GM23248 (cell line): Measurements from ENCODE around the gene FRMD5. TPM values are rescaled to one million over a fixed set of nuclear protein-coding genes. Genes with fewer than 3 reads are reported as not detected.

Experiments
- DNase-seq: peaks from one replicate; pipeline ENCODE4 v3.0.0-alpha.2; 2015
- H2AFZ ChIP-seq: fragments of 200-600 bp; sonication (generic); 2 replicates; pipeline ENCODE4 v1.6.1; 2016; ENCODE audit warnings: antibody characterized with exemption
- H3F3A ChIP-seq: fragments of 200-600 bp; sonication (generic); 2 replicates; pipeline ENCODE4 v1.6.1; 2016; ENCODE audit warnings: mild to moderate bottlenecking, antibody characterized with exemption, mixed run types; ENCODE audit not compliant: insufficient read depth
- H3K27ac ChIP-seq: fragments of 200-600 bp; sonication (generic); 2 replicates; pipeline ENCODE4 v1.5.1; 2016; ENCODE audit warnings: mild to moderate bottlenecking
- H3K27me3 ChIP-seq: fragments of 200-600 bp; sonication (generic); replicated peaks from 2 replicates; pipeline ENCODE4 v1.6.1; 2016; ENCODE audit warnings: mild to moderate bottlenecking; ENCODE audit not compliant: insufficient read depth
- H3K36me3 ChIP-seq: fragments of 200-600 bp; sonication (generic); 2 replicates; pipeline ENCODE4 v1.6.1; 2016; ENCODE audit warnings: low read depth, mild to moderate bottlenecking
- H3K4me1 ChIP-seq: fragments of 200-600 bp; sonication (generic); 2 replicates; pipeline ENCODE4 v1.6.1; 2016; ENCODE audit warnings: mild to moderate bottlenecking; ENCODE audit not compliant: insufficient read depth
- H3K4me2 ChIP-seq: fragments of 200-600 bp; sonication (generic); one replicate; pipeline ENCODE4 v1.6.1; 2016; ENCODE audit warnings: mild to moderate bottlenecking; ENCODE audit not compliant: unreplicated experiment
- H3K4me3 ChIP-seq: fragments of 200-600 bp; sonication (generic); 2 replicates; pipeline ENCODE4 v1.5.1; 2016; ENCODE audit warnings: mild to moderate bottlenecking
- H3K79me2 ChIP-seq: fragments of 200-600 bp; sonication (generic); 2 replicates; pipeline ENCODE4 v1.6.1; 2016; ENCODE audit warnings: mild to moderate bottlenecking; ENCODE audit not compliant: insufficient read depth
- H3K9ac ChIP-seq: fragments of 200-600 bp; sonication (generic); 2 replicates; pipeline ENCODE4 v1.6.1; 2016; ENCODE audit warnings: mild to moderate bottlenecking
- H3K9me2 ChIP-seq: fragments of 200-600 bp; sonication (generic); 2 replicates; pipeline ENCODE4 v1.6.1; 2016; ENCODE audit warnings: mixed run types, mild to moderate bottlenecking, moderate library complexity; ENCODE audit not compliant: insufficient read depth
- H3K9me3 ChIP-seq: fragments of 200-600 bp; sonication (generic); one replicate; pipeline ENCODE4 v1.6.1; 2017; ENCODE audit warnings: low read depth
- H4K20me1 ChIP-seq: fragments of 200-600 bp; sonication (generic); 2 replicates; pipeline ENCODE4 v1.6.0; 2016; ENCODE audit not compliant: insufficient read depth
- EZH2 ChIP-seq: fragments of 200-600 bp; sonication (generic); IDR thresholded peaks from 2 replicates; pipeline ENCODE4 v1.6.1; 2018; ENCODE audit warnings: antibody characterized with exemption, mild to moderate bottlenecking; ENCODE audit not compliant: insufficient read depth, poor library complexity, severe bottlenecking
- EZH2phosphoT487 ChIP-seq: fragments of 200-600 bp; sonication (generic); IDR thresholded peaks from 2 replicates; pipeline ENCODE4 v1.6.1; 2018; ENCODE audit warnings: antibody characterized with exemption, moderate library complexity, mild to moderate bottlenecking, low read depth; ENCODE audit not compliant: insufficient read depth
- WGBS, 2 experiments: methylation state at CpG; one replicate each; pipeline ENCODE4 v1.1.6; 2015 to 2017; ENCODE audit warnings: low lambda C conversion rate in 2 of 2, low coverage in 1 of 2; ENCODE audit errors: missing lambda C conversion rate in 2 of 2; 5-methylcytosine and 5-hydroxymethylcytosine counted together
- in situ Hi-C: fragments of 300-500 bp; cut with MboI; formaldehyde crosslinking; loops from 2 replicates; pipeline ENCODE4 v1.15.0; 2020
- polyA plus RNA-seq: library from polyadenylated mRNA; unstranded; fragments of >200 nt; fragmentation: Nextera tagmentation; extraction: Ambion mirVana; gene quantifications from 2 replicates; pipeline ENCODE4 v1.2.1, GENCODE V29; 2016
- total RNA-seq: library from RNA; depleted of rRNA; stranded (reverse); fragments of >200 nt; shearing (Covaris generic); gene quantifications from 2 replicates; pipeline ENCODE4 v1.2.3, GENCODE V29; 2014

The FRMD5 gene
- total and polyA plus RNA-seq, 2 experiments from 2014 or later = 0.65 to 2.9 TPM

- Histone ChIP-seq H3K9me2 (no peaks in the 10 kb centered on the region), H3K4me3 (no peak overlapping the region), H3K9me3 (no peaks in the 10 kb centered on the region), H3K27me3 (no peaks in the 10 kb centered on the region), H4K20me1 (no peaks in the 10 kb centered on the region), H3K4me2 (no peak overlapping the region), H3K27ac (no peak overlapping the region), H3K4me1 (no peaks in the 10 kb centered on the region), H3F3A (peaks cover 6% of the 10 kb centered on the region; the same call in 1 of the 2 replicates), H3K79me2 (no peaks in the 10 kb centered on the region), H2AFZ (no peak overlapping the region), H3K9ac (no peak overlapping the region), H3K36me3 (no peaks in the 10 kb centered on the region)
- WGBS, 2 experiments = 92 to 94% methylated on average over 14 to 15 of the region's 15 CpGs
- DNase-seq = no peak
- in situ Hi-C loops = no loop called here
- TF ChIP-seq EZH2 = no peak
Measured at GRCh38 chr15:43989938-43990337, 205.1 kb downstream of the FRMD5 start.

GRCh38 chr15:43988900-43989299, 206.2 kb downstream of the FRMD5 start:
- no peak overlapping the region for H3K27ac ChIP-seq
- H3K4me3 ChIP-seq = no peak overlapping the region
- H4K20me1 ChIP-seq = no peaks in the 10 kb centered on the region
- H3F3A ChIP-seq = peaks cover 6% of the 10 kb centered on the region; the same call in 1 of the 2 replicates
- no peaks in the 10 kb centered on the region for H3K4me1 ChIP-seq
- no peaks in the 10 kb centered on the region for H3K9me2 ChIP-seq
- in situ Hi-C loops = no loop called here
- no peaks in the 10 kb centered on the region for H3K9me3 ChIP-seq
- no peak overlapping the region for H2AFZ ChIP-seq
- no peak overlapping the region for H3K9ac ChIP-seq
- H3K4me2 ChIP-seq = no peak overlapping the region
- TF ChIP-seq EZH2phosphoT487 (no peak), EZH2 (no peak)
- no peaks in the 10 kb centered on the region for H3K36me3 ChIP-seq
- 92 to 93% methylated on average over 13 of the region's 13 CpGs for WGBS, 2 experiments
- H3K79me2 ChIP-seq = no peaks in the 10 kb centered on the region
- no peaks in the 10 kb centered on the region for H3K27me3 ChIP-seq
- no peak for DNase-seq

DNA sequence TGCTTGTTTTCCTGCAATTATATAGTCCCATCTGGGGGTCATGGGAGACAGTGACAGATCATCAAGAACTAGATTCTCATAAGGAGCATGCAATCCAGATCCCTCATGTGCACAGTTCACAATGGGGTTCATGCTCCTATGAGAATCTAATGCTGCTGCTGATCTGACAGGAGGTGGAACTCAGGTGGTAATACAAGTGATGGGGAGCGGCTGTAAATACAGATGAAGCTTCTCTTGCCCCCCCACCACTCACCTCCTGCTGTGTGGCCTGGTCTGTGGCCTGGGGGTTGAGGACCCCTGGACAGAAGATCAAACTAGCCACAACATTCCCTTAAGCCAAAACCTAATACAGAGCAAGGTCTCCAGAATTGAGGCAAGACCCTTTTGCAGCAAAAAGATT, 207.1 kb downstream of the FRMD5 start:
- Histone ChIP-seq H3K27me3 (no peaks in the 10 kb centered on the region), H3K27ac (no peak overlapping the region), H3K9ac (no peak overlapping the region), H4K20me1 (no peaks in the 10 kb centered on the region), H2AFZ (no peak overlapping the region), H3F3A (peaks cover 6% of the 10 kb centered on the region; the same call in 1 of the 2 replicates), H3K4me3 (no peak overlapping the region), H3K9me2 (no peaks in the 10 kb centered on the region), H3K4me1 (no peaks in the 10 kb centered on the region), H3K36me3 (no peaks in the 10 kb centered on the region), H3K79me2 (no peaks in the 10 kb centered on the region), H3K4me2 (no peak overlapping the region), H3K9me3 (no peaks in the 10 kb centered on the region)
- TF ChIP-seq EZH2phosphoT487 (no peak), EZH2 (no peak)
- DNase-seq = no peak
- in situ Hi-C loops = no loop called here
- 81 to 91% methylated on average over 1 of the region's 1 CpG for WGBS, 2 experiments

GRCh38 chr15:43985976-43986680, 208.9 kb downstream of the FRMD5 start:
- H3K4me3 ChIP-seq = no peak overlapping the region
- 61 to 65% methylated on average over 7 of the region's 7 CpGs for WGBS, 2 experiments
- no peaks in the 10 kb centered on the region for H3K79me2 ChIP-seq
- no peak overlapping the region for H3K27ac ChIP-seq
- H3K4me1 ChIP-seq = no peaks in the 10 kb centered on the region
- H3K9me3 ChIP-seq = no peaks in the 10 kb centered on the region
- H3F3A ChIP-seq = no peaks in the 10 kb centered on the region
- H3K4me2 ChIP-seq = no peak overlapping the region
- no peak overlapping the region for H2AFZ ChIP-seq
- H3K9me2 ChIP-seq = no peaks in the 10 kb centered on the region
- no peak overlapping the region for H3K9ac ChIP-seq
- H3K36me3 ChIP-seq = no peaks in the 10 kb centered on the region
- DNase-seq = no peak
- in situ Hi-C loops = no loop called here
- TF ChIP-seq EZH2phosphoT487 (no peak), EZH2 (no peak)
- H4K20me1 ChIP-seq = no peaks in the 10 kb centered on the region
- no peaks in the 10 kb centered on the region for H3K27me3 ChIP-seq
